HepG2 (cell line): ENCODE data around the gene SIK2. TPM values are rescaled to one million over a fixed set of nuclear protein-coding genes. Genes with fewer than 3 reads are reported as not detected.

Experiments used
- ATF1 ChIP-seq: IDR thresholded peaks from 2 replicates; pipeline ENCODE4 v1.6.1; 2016; ENCODE audit warnings: mild to moderate bottlenecking, control low read depth
- CC2D1A ChIP-seq: sonication (generic); formaldehyde crosslinking; IDR thresholded peaks from 2 replicates; pipeline ENCODE4 v1.8.1; 2023; ENCODE audit warnings: mild to moderate bottlenecking, missing genetic modification reagents
- E2F2 ChIP-seq: sonication (generic); formaldehyde crosslinking; IDR thresholded peaks from 2 replicates; pipeline ENCODE4 v1.4.0; 2020; ENCODE audit warnings: missing genetic modification reagents, borderline replicate concordance
- HNF1B ChIP-seq: sonication (generic); formaldehyde crosslinking; IDR thresholded peaks from 2 replicates; pipeline ENCODE4 v1.5.1; 2020; ENCODE audit warnings: mild to moderate bottlenecking, moderate library complexity, missing genetic modification reagents
- PHF5A ChIP-seq: IDR thresholded peaks from one replicate; pipeline ENCODE4 v1.6.1; 2018; ENCODE audit warnings: low read depth, missing genetic modification reagents; ENCODE audit not compliant: unreplicated experiment
- SALL1 ChIP-seq: sonication (generic); formaldehyde crosslinking; IDR thresholded peaks from 2 replicates; pipeline ENCODE4 v1.8.0; 2022; ENCODE audit warnings: mild to moderate bottlenecking, missing genetic modification reagents
- SRF ChIP-seq: IDR thresholded peaks from 2 replicates; pipeline ENCODE4 v1.6.1; 2011; ENCODE audit warnings: mild to moderate bottlenecking, low read depth, low read length, moderate library complexity
- ZBTB33 ChIP-seq: sonication (generic); formaldehyde crosslinking; IDR thresholded peaks from 2 replicates; pipeline ENCODE4 v1.4.0; 2020; ENCODE audit warnings: missing genetic modification reagents
- ZNF142 ChIP-seq: sonication (generic); formaldehyde crosslinking; IDR thresholded peaks from 2 replicates; pipeline ENCODE4 v1.4.0; 2020; ENCODE audit warnings: missing genetic modification reagents
- ZNF253 ChIP-seq: sonication (generic); formaldehyde crosslinking; IDR thresholded peaks from 2 replicates; pipeline ENCODE4 v1.8.0; 2022; ENCODE audit warnings: mild to moderate bottlenecking, missing genetic modification reagents, borderline replicate concordance
- ZNF331 ChIP-seq: sonication (generic); formaldehyde crosslinking; IDR thresholded peaks from 2 replicates; pipeline ENCODE4 v1.4.0; 2020; ENCODE audit warnings: missing genetic modification reagents
- ZNF34 ChIP-seq: sonication (generic); formaldehyde crosslinking; IDR thresholded peaks from 2 replicates; pipeline ENCODE4 v1.4.0; 2020; ENCODE audit warnings: mild to moderate bottlenecking, missing genetic modification reagents, borderline replicate concordance
- ZNF570 ChIP-seq: sonication (generic); formaldehyde crosslinking; IDR thresholded peaks from 2 replicates; pipeline ENCODE4 v1.4.0; 2020; ENCODE audit warnings: mild to moderate bottlenecking, missing genetic modification reagents, borderline replicate concordance
- ZNF687 ChIP-seq: sonication (generic); formaldehyde crosslinking; IDR thresholded peaks from 2 replicates; pipeline ENCODE4 v1.5.1; 2020; ENCODE audit warnings: mild to moderate bottlenecking, missing genetic modification reagents, moderate library complexity
- ZNF883 ChIP-seq: sonication (generic); formaldehyde crosslinking; IDR thresholded peaks from 2 replicates; pipeline ENCODE4 v1.5.1; 2020; ENCODE audit warnings: mild to moderate bottlenecking, missing genetic modification reagents; ENCODE audit errors: not compliant biosample characterization
- polyA plus RNA-seq, 8 experiments: library from polyadenylated mRNA; depleted of rRNA in 3 of 8; stranded (reverse) in 7 of 8; unstranded in 1 of 8; fragments of >200 nt; fragmentation: Illumina TruSeq in 4 of 8; extraction: Trizol in 4 of 8; gene quantifications; 2 replicates each; pipeline versions ENCODE4 v1.2.1 to v1.2.3, GENCODE V29; 2011 to 2016; ENCODE audit warnings: low read depth in 4 of 8, missing spikeins in 1 of 8, mixed read lengths in 1 of 8; ENCODE audit not compliant: insufficient read depth in 1 of 8
- total RNA-seq, 5 experiments: library from RNA; depleted of rRNA; stranded (reverse); fragments of >200 nt; fragmentation: Illumina TruSeq; extraction: Trizol; gene quantifications; 2 replicates each; pipeline ENCODE4 v1.2.3, GENCODE V29; 2016; ENCODE audit warnings: low read depth in 1 of 5

SIK2 gene
- total and polyA plus RNA-seq, 2 of the 13 experiments (the other 11 are each of a cell fraction or from before 2014, with no cell fraction given) = 8.1 to 15.4 TPM

GRCh38 chr11:111779118-111779517 is 176.9 kb downstream of the SIK2 start (continued):
- TF ChIP-seq ZNF142 (CRISPR knock-in tag) (no peak), ZNF687 (CRISPR knock-in tag) (peak; percentile 7), CC2D1A (CRISPR knock-in tag) (no peak), PHF5A (CRISPR knock-in tag) (no peak), E2F2 (CRISPR knock-in tag) (no peak), ZNF34 (CRISPR knock-in tag) (no peak), ZNF883 (CRISPR knock-in tag) (no peak), SRF (no peak), ATF1 (CRISPR knock-in tag) (no peak), ZNF331 (CRISPR knock-in tag) (no peak), ZNF253 (CRISPR knock-in tag) (no peak), SALL1 (peak; percentile 34; the same call in 1 of the 2 replicates), ZNF570 (CRISPR knock-in tag) (no peak), HNF1B (CRISPR knock-in tag) (no peak), ZBTB33 (CRISPR knock-in tag) (no peak)
